MM.1S (cell line): ENCODE measurements around the gene MAGI3.
"Not testable (repeated sequence)": the region's sequence is repeated elsewhere in the genome, so short reads cannot be mapped to it uniquely, and the experiment has no call there.

Experiments used
- DNase-seq: peaks from one replicate; pipeline ENCODE4 v3.0.0-alpha.2; 2015
- H2AFZ ChIP-seq: fragments of 300-600 bp; sonication (generic); 2 replicates; pipeline ENCODE4 v1.6.0; 2016; ENCODE audit warnings: antibody characterized with exemption, low read length
- H3F3A ChIP-seq: fragments of 300-600 bp; sonication (generic); 2 replicates; pipeline ENCODE4 v1.6.1; 2016; ENCODE audit warnings: mild to moderate bottlenecking, antibody characterized with exemption, low read length, moderate library complexity, mixed read lengths; ENCODE audit not compliant: insufficient read depth
- H3K27ac ChIP-seq: fragments of 300-600 bp; sonication (generic); 2 replicates; pipeline ENCODE4 v1.5.1; 2016; ENCODE audit warnings: mild to moderate bottlenecking, low read length
- H3K27me3 ChIP-seq: fragments of 300-600 bp; sonication (generic); replicated peaks from 2 replicates; pipeline ENCODE4 v1.6.0; 2016; ENCODE audit warnings: low read length; ENCODE audit not compliant: insufficient read depth
- H3K36me3 ChIP-seq: fragments of 300-600 bp; sonication (generic); replicated peaks from 2 replicates; pipeline ENCODE4 v1.6.1; 2016; ENCODE audit warnings: mild to moderate bottlenecking, low read length, mixed read lengths; ENCODE audit not compliant: insufficient read depth
- H3K4me1 ChIP-seq: fragments of 300-600 bp; sonication (generic); 2 replicates; pipeline ENCODE4 v1.6.1; 2016; ENCODE audit warnings: low read length, mixed read lengths
- H3K4me2 ChIP-seq: fragments of 300-600 bp; sonication (generic); 2 replicates; pipeline ENCODE4 v1.6.0; 2016; ENCODE audit warnings: low read depth, low read length
- H3K4me3 ChIP-seq: fragments of 300-600 bp; sonication (generic); 2 replicates; pipeline ENCODE4 v1.5.1; 2016; ENCODE audit warnings: low read length, mixed read lengths
- H3K79me2 ChIP-seq: fragments of 300-600 bp; sonication (generic); 2 replicates; pipeline ENCODE4 v1.6.1; 2016; ENCODE audit warnings: mixed run types, low read length, mixed read lengths
- H3K9ac ChIP-seq: fragments of 300-600 bp; sonication (generic); 2 replicates; pipeline ENCODE4 v1.6.1; 2016; ENCODE audit warnings: low read length, mixed read lengths
- H3K9me2 ChIP-seq: fragments of 300-600 bp; sonication (generic); replicated peaks from 2 replicates; pipeline ENCODE4 v1.6.1; 2016; ENCODE audit warnings: mild to moderate bottlenecking, low read length, mixed read lengths; ENCODE audit not compliant: insufficient read depth
- H3K9me3 ChIP-seq: fragments of 300-600 bp; sonication (generic); replicated peaks from 2 replicates; pipeline ENCODE4 v1.6.1; 2016; ENCODE audit warnings: mild to moderate bottlenecking, low read length, mixed read lengths; ENCODE audit not compliant: insufficient read depth
- H4K20me1 ChIP-seq: fragments of 300-600 bp; sonication (generic); 2 replicates; pipeline ENCODE4 v1.6.1; 2016; ENCODE audit warnings: mild to moderate bottlenecking, low read length, moderate library complexity, mixed read lengths; ENCODE audit not compliant: insufficient read depth
- EZH2 ChIP-seq: fragments of 300-600 bp; sonication (generic); optimal IDR thresholded peaks from 2 replicates; pipeline ENCODE3; 2017; ENCODE audit warnings: low read depth, mild to moderate bottlenecking, antibody characterized with exemption, low read length, mixed read lengths
- EZH2phosphoT487 ChIP-seq: fragments of 300-600 bp; sonication (generic); IDR thresholded peaks from 2 replicates; pipeline ENCODE4 v1.6.1; 2018; ENCODE audit warnings: antibody characterized with exemption, low read length
- TF ChIP-seq, protein P1 (sequence below): fragments of 300-600 bp; sonication (generic); IDR thresholded peaks from 2 replicates; pipeline ENCODE4 v1.5.1; 2016; ENCODE audit warnings: antibody characterized with exemption, low read length, mixed read lengths

The MAGI3 gene

DNA sequence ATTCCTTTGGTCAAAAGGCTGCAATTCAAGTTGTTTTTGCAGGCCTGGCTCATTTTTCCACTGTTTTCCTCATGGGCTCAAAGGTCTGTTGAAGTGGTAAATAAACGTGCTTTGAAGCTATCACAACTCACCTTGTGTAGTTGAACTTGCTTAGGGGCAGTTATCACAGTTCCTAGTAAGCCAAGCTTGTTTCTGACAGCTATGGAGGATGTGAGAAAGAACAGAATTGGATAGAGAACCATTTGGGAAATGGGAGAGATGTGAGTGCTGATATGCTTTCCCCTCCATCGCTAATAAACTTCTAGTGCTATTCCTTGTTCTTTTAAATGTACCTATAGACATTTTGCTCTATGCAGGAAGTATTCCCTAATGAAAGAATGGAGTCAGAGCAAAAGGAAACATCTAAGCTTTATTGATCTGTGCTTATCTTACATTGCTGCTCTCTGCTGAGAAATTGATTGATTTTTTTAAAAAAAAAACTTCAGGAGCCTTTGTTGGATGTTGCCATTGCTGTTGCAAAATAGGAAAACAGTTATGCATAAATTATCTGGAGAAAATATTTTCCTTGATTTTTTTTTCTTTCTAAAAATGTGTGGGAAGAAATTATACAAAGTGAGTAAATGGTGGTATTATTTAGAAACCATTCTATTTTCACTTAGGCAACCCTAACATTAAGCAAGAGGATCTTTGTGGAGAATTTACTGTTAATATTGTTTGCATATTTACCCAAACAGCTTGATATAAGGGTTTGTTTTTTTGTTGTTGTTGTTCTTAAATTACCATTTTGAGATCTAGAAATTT lies 118.2 kb downstream of the MAGI3 start:
- no peaks in the 10 kb centered on the region for H3K27me3 ChIP-seq
- H3K4me2 ChIP-seq, result no peak overlapping the region
- no peaks in the 10 kb centered on the region for H3K9me2 ChIP-seq
- no peaks in the 10 kb centered on the region for H3K9me3 ChIP-seq
- H3K4me3 ChIP-seq, result no peak overlapping the region
- H3K4me1 ChIP-seq, result no peaks in the 10 kb centered on the region
- H3K79me2 ChIP-seq, result no peaks in the 10 kb centered on the region
- H3F3A ChIP-seq, result no peaks in the 10 kb centered on the region
- H3K9ac ChIP-seq, result no peak overlapping the region
- H3K36me3 ChIP-seq, result no peaks in the 10 kb centered on the region
- no peak overlapping the region for H2AFZ ChIP-seq
- TF ChIP-seq, protein P1, sequence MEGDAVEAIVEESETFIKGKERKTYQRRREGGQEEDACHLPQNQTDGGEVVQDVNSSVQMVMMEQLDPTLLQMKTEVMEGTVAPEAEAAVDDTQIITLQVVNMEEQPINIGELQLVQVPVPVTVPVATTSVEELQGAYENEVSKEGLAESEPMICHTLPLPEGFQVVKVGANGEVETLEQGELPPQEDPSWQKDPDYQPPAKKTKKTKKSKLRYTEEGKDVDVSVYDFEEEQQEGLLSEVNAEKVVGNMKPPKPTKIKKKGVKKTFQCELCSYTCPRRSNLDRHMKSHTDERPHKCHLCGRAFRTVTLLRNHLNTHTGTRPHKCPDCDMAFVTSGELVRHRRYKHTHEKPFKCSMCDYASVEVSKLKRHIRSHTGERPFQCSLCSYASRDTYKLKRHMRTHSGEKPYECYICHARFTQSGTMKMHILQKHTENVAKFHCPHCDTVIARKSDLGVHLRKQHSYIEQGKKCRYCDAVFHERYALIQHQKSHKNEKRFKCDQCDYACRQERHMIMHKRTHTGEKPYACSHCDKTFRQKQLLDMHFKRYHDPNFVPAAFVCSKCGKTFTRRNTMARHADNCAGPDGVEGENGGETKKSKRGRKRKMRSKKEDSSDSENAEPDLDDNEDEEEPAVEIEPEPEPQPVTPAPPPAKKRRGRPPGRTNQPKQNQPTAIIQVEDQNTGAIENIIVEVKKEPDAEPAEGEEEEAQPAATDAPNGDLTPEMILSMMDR, result no peak
- TF ChIP-seq EZH2phosphoT487 (no peak), EZH2 (no peak)
- no peaks in the 10 kb centered on the region for H4K20me1 ChIP-seq
- no peak overlapping the region for H3K27ac ChIP-seq
- DNase-seq, result no peak

DNA sequence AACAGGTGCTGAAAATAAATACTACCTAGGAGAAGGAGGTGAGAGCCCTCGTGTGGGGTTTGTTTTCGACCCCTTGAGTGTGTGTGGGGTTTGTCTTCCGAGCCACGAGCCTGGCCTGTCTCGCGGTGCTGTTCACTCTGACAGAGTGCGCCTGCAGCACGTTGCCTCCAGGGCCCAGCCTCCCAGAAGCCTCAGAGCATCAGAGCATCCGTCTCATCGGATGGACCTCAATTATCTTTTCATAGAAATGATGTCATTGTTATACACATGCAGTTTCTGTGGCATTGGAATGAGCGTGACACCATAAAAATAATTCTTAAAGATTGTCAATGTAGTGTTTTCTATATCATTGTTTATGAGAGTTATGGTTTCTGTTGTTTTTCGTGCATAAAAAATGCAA lies 119.5 kb downstream of the MAGI3 start:
- not testable (repeated sequence) for H3K36me3 ChIP-seq, H3K9me3 ChIP-seq, H3K79me2 ChIP-seq, H4K20me1 ChIP-seq, H3F3A ChIP-seq, H3K9ac ChIP-seq, H3K27ac ChIP-seq, H3K4me1 ChIP-seq, H3K9me2 ChIP-seq, H3K4me3 ChIP-seq, H3K27me3 ChIP-seq, H3K4me2 ChIP-seq, DNase-seq, H2AFZ ChIP-seq

DNA sequence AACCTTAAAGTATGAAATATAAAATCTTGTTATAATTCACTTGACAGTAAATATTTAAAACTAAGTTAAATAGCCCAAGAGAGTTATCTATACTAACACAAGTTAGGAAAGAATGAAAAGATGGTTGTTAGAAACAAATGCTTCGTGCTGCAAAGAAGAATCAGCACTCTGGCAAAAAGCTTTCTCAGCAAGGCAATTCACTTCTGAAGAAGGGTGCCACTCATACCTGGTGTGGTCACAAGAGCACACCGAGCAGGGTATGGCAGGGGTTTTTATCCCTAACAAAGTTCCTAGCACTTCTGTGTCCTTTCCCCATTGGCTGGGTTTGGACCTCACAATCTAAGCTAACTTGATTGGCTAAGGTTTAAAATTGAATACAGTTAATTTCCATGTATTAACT lies 121.0 kb downstream of the MAGI3 start:
- Histone ChIP-seq H3K4me3 (no peak overlapping the region), H3K9me3 (no peaks in the 10 kb centered on the region), H3K27me3 (no peaks in the 10 kb centered on the region), H3F3A (no peaks in the 10 kb centered on the region), H3K4me1 (no peaks in the 10 kb centered on the region), H3K9ac (no peak overlapping the region), H3K9me2 (no peaks in the 10 kb centered on the region), H3K4me2 (no peak overlapping the region), H4K20me1 (no peaks in the 10 kb centered on the region), H3K36me3 (no peaks in the 10 kb centered on the region), H3K27ac (no peak overlapping the region), H2AFZ (no peak overlapping the region), H3K79me2 (no peaks in the 10 kb centered on the region)
- no peak for DNase-seq
- TF ChIP-seq, protein P1, result no peak
- TF ChIP-seq EZH2 (no peak), EZH2phosphoT487 (no peak)

DNA sequence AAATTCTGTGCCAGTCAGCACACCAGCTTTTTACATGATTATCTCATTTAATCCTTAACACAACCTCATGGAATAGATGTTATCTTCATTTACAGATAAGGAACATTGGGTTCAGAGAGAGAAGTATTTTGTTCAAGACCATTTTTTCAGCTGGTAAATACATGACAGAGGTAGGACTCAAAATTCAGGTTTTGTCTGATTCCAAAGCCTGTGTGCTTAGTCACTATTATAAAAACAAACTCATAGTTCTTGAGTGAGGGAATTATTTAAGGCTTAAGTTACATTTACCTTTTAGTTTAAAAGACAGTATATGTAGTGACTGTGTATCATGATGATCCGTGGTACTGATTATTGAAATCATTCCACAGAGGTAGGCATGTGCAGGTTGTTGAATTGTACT lies 125.2 kb downstream of the MAGI3 start:
- H3K9ac ChIP-seq, result no peak overlapping the region
- DNase-seq, result no peak
- H3K4me2 ChIP-seq, result no peak overlapping the region

More for the DNA sequence above, 125.2 kb downstream of the MAGI3 start:
- Histone ChIP-seq H3K27me3 (no peaks in the 10 kb centered on the region), H3F3A (no peaks in the 10 kb centered on the region), H3K4me1 (no peaks in the 10 kb centered on the region), H3K9me3 (no peaks in the 10 kb centered on the region), H3K27ac (no peak overlapping the region), H3K9me2 (no peaks in the 10 kb centered on the region), H3K79me2 (no peaks in the 10 kb centered on the region), H4K20me1 (no peaks in the 10 kb centered on the region), H3K4me3 (no peak overlapping the region), H3K36me3 (no peaks in the 10 kb centered on the region), H2AFZ (no peak overlapping the region)
- TF ChIP-seq EZH2, result no peak
- no peak for TF ChIP-seq EZH2phosphoT487
- TF ChIP-seq, protein P1, result no peak
